Astrocyte of the cerebellum (primary cell): ENCODE data around the gene YPEL1.
"Not testable (repeated sequence)": the region's sequence is repeated elsewhere in the genome, so short reads cannot be mapped to it uniquely, and the experiment has no call there.

Experiments used
- DNase-seq: peaks from one replicate; pipeline ENCODE4 v3.0.0-alpha.2; 2011; ENCODE audit warnings: low read depth
- H3K4me3 ChIP-seq: 2 replicates; pipeline ENCODE4 v1.5.1; 2011; ENCODE audit warnings: mild to moderate bottlenecking, low read depth, low read length, moderate library complexity
- in situ Hi-C: cut with HindIII; loops from 2 replicates; pipeline ENCODE4 v1.10.0; 2017; ENCODE audit warnings: low sequenced_read_pairs
- TF ChIP-seq, protein P1 (sequence below): IDR thresholded peaks from 2 replicates; pipeline ENCODE4 v1.5.1; 2012; ENCODE audit warnings: low read length, low read depth, moderate library complexity, mild to moderate bottlenecking; ENCODE audit errors: missing control alignments

Gene YPEL1

DNA sequence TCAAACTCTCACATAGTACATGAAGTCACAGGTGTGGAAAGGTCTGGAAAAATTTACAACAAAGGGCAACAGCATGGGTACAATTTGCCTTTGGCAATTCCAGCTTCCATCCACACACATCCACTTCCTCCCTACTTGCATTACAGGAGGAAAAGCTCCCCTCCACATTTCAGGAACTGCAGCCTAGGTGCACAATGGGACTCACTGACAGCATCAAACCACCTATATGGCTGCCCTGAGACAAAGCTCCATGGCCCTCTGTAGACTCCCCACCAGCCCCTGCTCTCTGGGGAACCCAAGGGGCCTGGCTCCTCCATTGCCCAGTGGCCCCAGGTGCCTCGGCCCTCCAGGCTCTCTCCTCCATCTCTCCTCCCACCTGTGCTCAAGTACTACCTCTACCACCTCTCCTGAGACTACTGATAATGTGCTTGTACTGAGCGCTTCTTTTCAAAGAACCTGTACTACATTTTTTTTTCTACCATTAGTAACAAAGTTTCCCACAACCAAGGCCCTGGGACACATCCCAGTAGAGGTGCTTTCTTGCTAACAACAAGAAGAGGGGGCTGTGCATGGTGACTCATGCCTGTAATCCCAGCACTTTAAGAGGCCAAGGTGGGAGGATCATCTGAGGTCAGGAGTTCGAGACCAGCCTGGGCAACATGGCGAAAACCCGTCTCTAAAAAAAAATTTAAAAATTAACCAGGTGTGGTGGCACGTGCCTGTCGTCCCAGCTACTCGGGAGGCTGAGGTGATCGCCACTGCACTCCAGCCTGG, 4.9 kb downstream of the YPEL1 start:
- H3K4me3 ChIP-seq = no peak overlapping the region
- TF ChIP-seq, protein P1, sequence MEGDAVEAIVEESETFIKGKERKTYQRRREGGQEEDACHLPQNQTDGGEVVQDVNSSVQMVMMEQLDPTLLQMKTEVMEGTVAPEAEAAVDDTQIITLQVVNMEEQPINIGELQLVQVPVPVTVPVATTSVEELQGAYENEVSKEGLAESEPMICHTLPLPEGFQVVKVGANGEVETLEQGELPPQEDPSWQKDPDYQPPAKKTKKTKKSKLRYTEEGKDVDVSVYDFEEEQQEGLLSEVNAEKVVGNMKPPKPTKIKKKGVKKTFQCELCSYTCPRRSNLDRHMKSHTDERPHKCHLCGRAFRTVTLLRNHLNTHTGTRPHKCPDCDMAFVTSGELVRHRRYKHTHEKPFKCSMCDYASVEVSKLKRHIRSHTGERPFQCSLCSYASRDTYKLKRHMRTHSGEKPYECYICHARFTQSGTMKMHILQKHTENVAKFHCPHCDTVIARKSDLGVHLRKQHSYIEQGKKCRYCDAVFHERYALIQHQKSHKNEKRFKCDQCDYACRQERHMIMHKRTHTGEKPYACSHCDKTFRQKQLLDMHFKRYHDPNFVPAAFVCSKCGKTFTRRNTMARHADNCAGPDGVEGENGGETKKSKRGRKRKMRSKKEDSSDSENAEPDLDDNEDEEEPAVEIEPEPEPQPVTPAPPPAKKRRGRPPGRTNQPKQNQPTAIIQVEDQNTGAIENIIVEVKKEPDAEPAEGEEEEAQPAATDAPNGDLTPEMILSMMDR = no peak
- DNase-seq = no peak
- in situ Hi-C loops = no loop called here

DNA sequence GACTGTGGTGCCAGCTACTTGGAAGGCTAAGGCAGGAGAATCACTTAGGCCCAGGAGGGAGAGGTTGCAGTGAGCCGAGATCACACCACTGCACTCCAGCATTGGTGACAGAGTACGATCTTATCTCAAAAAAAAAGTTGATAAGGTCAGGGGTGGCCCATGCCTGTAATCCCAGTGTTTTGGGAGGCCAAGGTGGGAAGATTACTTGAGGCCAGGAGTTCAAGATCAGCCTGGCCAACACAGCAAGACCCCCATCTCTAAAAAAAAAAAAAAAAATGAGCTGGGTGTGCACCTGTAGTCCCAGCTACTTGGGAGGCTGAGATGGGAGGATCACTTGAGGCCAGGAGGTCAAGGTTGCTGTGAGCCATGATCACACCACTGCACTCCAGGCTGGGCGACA, 6.4 kb downstream of the YPEL1 start:
- H3K4me3 ChIP-seq, DNase-seq, in situ Hi-C loops: not testable (repeated sequence)

DNA sequence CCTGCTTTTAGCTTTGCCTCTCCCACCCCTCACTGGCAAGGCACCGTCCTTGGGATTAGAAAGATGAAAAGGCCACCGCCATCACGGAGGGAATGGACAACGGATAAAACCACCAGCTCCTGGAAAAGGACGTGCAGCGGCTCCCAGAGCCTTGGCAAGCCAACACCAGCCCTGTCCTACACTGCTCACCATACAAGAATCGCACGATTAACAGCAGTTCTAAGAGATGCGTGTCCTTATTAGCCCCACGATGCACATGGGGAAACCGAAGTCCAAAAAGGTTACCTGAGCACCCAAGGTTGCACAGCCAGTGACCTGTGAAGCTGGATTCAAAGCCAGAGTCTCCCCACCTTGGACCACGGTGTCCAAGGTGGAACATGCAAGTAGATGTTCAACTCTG, 7.3 kb downstream of the YPEL1 start:
- DNase-seq = no peak
- in situ Hi-C loops = no loop called here
- TF ChIP-seq, protein P1 = no peak
- no peak overlapping the region for H3K4me3 ChIP-seq

DNA sequence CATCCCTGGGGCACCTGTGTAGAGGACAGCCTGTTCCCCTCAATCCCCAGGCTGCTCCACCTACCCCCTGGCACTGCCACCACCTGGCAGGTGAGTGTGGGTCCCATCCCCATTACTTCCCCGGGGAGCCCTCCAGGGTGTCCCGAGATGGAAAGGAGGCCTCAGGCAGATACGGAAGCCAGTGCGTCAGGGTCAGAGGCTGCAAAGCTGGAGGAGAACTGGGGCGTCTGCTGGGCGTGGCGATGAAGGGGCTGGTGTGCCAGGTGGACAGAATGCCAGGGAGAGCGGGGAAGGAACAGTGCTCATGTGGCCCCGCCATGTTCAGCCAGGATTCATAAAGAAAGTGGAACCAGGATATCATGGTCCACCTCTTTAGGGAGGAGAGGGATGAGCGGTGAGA, 7.8 kb downstream of the YPEL1 start:
- in situ Hi-C loops = no loop called here
- no peak for DNase-seq
- H3K4me3 ChIP-seq = no peak overlapping the region
- TF ChIP-seq, protein P1 = no peak

DNA sequence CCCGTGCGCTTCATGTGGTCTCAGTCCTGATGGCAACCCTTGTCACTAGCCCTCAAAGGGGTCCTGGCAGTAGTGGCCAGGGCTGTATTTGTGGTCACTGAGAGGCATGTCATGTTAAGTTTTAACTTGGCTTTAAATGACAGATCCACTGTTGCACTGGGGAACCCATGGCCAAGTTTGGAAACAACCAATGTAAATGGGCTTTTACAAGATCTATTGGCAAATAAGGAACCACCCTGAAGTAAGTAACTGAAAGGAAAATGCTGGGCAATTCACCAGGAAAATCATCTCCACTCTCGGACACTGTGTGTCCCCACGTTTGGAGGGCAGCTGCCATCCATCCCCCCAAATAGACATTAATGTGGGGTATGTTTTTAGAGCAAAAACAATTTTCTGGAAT, 8.4 kb downstream of the YPEL1 start:
- no peak overlapping the region for H3K4me3 ChIP-seq
- in situ Hi-C loops = no loop called here
- TF ChIP-seq, protein P1 = no peak
- no peak for DNase-seq

DNA sequence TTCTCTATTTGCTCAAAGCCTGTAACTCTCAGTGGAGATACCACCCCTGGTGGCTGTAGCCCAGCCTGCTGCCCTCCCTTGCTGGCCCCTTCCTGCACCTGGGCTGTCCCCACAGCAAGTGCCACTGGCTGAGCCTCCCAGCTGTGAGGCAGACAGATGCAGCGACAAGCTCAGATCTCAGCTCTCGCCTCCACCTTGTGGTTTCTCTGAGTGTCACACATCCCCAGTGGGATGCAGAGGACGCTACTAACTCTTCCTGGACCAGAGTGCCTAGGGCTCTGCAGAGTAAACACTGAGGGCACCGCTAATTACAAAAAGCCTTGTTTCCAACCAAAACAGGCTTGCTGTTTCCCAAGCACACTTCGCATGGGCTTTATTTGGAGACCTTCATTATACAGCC, 8.9 kb downstream of the YPEL1 start:
- in situ Hi-C loops = no loop called here
- TF ChIP-seq, protein P1 = peak; percentile 13
- no peak for DNase-seq
- no peak overlapping the region for H3K4me3 ChIP-seq

DNA sequence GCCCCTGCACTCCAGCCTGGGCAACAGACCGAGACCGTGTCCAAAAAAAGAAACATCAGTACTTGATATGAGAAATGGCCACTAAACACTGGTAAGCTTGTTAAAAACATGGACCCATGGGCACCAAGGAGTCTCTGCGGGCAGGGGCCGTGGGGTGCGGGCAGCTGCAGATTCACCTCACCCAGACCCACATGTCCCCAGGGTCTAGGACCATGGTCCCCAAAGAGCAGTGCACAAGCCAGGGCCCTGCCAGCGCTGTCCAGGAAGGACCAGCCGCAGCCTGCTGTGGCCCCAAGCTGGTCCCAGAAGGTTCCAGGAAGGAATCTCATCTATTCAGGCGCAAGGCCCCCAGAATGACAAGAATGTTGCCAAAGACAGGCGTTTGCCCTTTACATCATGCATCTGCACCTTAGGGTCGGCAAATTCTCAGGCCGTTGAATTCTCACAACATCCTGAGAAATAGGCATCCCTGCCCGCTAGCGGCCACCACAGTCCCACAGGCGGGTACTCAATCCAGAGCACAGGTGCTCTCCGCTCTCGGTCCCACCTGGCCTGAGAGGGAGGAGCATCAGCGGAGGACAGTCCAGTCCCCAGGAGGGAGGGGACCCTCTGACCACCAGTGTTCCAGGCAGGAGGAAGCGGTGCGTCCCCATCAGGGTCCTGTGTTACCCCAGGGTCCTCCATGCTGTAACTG, 9.5 kb downstream of the YPEL1 start:
- TF ChIP-seq, protein P1 = no peak
- no peak for DNase-seq
- no peak overlapping the region for H3K4me3 ChIP-seq
- in situ Hi-C loops = no loop called here

DNA sequence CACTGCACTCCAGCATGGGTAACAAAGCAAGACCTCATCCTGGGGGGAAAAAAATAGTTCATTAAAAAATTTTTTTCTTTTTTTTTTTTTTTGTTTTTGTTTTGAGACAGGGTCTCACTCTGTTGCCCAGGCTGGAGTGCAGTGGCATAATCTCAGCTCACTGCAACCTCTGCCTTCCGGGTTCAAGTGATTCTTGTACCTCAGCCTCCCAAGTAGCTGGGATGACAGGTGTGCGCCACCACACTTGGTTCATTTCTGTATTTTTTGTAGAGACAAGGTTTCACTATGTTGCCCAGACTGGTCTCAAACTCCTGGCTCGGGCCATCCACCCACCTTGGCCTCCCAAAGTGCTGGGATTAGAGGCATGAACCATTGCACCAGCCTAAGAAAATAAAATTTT, 11.1 kb downstream of the YPEL1 start:
- DNase-seq, in situ Hi-C loops, H3K4me3 ChIP-seq: not testable (repeated sequence)

DNA sequence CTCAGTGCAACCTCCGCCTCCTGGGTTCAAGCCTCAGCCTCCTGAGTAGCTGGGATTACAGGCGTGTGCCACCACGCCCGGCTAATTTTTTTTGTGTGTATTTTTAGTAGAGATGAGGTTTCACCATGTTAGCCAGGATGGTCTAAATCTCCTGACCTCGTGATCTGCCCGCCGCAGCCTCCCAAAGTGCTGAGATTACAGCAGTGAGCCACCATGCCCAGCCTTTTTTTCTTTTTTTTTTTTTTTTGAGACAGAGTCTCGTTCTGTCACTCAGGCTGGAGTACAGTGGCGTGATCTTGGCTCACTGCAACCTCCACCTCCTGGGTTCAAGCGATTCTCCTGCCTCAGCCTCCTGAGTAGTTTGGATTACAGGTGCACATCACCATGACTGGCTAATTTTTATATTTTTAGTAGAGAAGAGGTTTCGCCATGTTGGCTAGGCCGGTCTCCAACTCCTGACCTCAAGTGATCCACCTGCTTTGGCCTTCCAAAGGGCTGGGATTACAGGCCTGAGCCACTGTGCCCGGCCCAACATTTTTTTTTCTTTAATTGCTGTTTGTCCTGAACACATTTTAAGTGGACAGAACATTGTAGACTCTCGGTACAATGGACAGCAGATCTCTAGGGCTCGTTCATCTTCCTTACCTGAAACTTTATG, 14.3 kb downstream of the YPEL1 start:
- H3K4me3 ChIP-seq, DNase-seq, in situ Hi-C loops: not testable (repeated sequence)
